Cerebellar cortex (tissue), 1 donor: ENCODE measurements around the gene TMEM63B.

ENCODE experiments used
- DNase-seq: peaks from one replicate; pipeline ENCODE4 v3.0.0-alpha.2; 2015; ENCODE audit warnings: low spot score

The TMEM63B gene

DNA sequence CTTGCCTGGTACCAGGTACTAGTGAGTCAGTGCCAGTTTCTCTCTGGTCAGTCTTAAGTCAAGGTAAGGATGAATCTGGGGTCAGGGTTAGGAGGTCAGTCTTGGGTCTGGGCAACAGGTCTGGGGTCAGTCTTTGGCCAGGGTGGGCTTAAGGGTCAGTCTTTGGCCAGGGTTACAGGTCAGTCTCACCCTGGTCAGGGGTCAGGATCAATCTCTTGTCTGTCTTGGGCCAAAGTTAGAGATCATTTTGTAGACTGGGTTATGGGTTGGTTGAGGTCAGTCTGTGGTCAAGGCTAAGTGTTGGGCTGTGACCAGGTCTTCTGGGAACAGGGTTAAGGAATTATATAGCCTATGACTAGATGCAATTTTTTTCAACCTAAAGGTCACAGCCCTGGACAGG is 18.5 kb downstream of the TMEM63B start:
- DNase-seq = no peak

DNA sequence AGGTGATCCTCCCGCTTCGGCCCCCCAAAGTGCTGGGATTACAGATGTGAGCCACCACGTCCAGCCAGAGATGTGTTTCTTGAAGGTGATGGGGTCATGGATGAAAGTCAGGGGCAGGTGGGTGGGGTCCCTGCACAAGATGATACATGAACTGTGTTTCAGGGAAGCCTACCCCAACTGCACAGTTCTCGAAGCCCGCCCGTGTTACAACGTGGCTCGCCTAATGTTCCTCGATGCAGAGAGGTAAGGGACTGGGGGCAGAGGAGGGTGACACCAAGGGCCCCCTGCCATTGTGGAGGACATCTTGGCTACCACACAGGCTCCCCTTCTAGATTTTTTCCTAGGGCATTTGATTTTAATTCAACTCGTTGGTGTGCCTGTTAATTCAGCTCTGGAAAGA is 19.3 kb downstream of the TMEM63B start:
- DNase-seq = no peak

DNA sequence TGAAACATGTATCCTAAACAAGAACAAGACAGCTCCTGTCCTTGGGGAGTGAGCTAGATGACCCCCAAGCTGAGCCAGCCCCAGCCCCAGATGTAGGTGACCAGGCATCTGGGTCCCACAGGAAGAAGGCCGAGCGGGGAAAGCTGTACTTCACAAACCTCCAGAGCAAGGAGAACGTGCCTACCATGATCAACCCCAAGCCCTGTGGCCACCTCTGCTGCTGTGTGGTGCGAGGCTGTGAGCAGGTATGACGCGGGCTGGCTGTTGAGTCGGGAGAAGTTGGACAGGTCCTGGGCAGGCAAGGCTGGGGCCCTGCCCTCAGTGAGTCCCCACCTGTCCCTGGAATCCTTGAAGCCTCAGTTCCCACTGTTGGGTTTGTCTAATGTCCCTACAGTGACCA is 19.9 kb downstream of the TMEM63B start:
- no peak for DNase-seq

DNA sequence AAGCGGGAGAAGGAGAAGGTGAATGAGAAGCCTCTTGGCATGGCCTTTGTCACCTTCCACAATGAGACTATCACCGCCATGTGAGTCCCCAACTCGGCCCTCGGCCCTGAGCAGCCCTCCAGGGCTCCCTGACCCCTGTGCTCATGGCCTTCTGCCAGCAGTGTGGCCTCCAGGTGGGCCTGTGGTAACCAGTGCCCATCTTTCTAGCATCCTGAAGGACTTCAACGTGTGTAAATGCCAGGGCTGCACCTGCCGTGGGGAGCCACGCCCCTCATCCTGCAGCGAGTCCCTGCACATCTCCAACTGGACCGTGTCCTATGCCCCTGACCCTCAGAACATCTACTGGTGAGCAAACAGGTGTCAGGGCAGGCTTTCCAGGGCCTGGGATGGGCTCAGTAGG is 21.0 kb downstream of the TMEM63B start:
- no peak for DNase-seq

DNA sequence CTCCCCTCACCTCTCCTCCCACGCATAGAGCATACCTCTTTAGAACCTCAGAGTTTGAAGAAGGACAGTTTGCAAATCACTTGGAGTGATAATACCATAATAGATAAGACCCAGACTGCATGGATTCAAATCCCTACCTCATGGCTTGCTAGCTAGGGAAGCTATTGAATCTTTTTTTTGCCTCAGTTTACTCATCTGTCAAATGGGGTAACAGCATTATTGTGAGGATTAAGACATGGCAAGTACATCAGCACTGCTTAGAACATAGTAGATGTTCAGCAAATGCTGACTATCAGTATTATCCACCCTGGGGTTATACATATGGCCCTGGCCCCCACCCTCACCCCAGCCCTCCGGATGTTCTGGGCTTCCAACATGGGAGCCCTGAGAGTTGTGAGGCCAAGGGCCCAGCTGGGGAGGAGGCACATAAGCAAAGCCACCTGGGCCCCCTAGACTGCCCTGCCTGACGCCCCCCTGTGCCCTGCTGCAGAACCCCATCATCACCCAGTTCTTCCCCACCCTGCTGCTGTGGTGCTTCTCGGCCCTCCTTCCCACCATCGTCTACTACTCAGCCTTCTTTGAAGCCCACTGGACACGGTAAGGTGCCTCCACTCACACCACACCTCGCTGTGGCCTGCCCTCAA is 22.1 kb downstream of the TMEM63B start:
- no peak for DNase-seq

DNA sequence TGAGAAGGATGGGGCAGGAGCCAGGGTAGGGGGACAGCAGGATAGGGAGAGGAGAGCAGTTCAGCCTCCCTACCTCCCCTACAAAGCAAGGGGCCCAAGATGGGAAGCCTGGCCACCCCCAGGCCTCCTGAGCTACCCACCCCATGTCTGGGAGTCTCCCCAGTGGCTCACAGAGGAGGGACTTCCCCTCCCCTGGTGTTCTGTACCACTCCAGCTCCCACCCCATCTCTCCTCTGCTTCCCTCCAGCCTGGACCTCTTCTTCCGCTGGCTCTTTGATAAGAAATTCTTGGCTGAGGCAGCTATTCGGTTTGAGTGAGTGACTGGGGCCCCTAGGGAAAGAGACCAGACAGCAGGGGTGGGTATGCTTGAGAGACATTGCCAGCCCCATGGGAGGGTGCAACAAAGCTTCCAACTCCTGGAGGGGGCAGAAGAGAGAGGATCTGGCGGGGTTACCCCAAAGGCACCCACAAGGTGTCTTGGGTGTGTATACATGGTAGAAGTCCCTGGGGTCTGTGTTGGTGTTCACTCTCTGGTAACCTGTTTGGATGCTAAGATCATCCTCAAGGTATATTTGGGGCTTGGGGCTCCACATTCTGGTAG is 23.1 kb downstream of the TMEM63B start:
- DNase-seq = no peak

DNA sequence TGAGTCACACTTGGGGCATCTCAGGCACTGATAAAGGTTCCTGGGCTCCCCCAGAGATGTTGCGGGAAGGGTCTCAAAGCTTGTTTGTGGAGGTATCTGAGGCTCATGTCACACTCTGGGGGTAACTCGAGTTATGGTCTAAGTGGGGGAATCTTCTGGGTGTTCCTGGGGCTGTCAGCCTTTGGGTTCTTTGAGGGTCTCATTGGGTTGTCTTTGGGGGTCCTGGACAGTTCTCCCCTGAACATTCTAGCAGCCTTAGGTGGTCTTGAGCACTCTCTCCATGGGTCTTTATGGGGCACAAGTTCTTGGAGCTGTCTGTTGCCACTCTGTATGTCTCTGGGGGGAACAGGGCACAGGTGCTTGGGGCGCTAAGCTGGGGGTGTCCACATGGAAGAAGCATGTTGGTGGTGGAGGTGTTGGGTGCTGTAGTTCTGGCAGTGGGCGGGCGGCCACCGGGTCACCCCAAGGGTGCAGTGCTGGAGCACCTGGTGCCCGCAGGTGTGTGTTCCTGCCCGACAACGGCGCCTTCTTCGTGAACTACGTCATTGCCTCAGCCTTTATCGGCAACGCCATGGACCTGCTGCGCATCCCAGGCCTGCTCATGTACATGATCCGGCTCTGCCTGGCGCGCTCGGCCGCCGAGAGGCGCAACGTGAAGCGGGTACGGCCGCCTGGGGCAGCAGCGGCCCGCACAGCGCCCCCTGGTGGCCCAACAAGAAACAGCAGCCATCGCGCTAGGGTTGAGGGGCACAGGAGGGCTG is 24.2 kb downstream of the TMEM63B start:
- DNase-seq = peak; percentile 67

DNA sequence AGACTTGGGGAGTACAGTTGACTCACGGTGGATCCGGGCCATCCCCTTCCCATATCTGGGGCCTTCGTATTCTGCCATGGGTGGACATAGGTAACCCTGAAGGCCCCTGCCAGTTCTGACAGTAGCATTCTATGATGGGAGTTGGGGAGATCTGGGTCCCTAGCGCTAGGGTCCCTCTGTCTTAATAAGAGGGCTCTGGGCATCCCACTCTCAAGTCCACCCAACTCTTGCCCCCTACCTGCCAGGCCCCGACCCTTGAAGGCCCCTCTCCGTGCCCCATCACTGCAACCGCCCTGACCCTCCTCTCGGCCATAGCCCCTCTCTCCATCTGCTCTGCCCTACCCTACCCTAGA is 24.7 kb downstream of the TMEM63B start:
- DNase-seq = no peak

DNA sequence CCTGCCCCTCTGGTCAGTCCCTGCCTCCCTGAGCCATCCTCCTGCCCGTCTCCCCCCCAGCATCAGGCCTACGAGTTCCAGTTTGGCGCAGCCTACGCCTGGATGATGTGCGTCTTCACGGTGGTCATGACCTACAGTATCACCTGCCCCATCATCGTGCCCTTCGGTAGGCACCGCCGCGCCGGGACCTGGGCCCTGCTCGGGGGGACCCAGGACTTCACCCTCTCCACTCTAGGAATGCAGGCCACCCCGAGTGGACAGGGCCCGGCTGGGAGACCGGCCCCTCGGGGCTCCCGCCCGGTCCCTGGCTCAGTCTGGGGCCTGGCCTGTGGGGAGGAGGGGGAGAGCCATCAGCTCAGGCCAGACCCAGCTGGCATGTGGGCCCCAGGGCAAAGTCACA is 25.2 kb downstream of the TMEM63B start:
- no peak for DNase-seq

DNA sequence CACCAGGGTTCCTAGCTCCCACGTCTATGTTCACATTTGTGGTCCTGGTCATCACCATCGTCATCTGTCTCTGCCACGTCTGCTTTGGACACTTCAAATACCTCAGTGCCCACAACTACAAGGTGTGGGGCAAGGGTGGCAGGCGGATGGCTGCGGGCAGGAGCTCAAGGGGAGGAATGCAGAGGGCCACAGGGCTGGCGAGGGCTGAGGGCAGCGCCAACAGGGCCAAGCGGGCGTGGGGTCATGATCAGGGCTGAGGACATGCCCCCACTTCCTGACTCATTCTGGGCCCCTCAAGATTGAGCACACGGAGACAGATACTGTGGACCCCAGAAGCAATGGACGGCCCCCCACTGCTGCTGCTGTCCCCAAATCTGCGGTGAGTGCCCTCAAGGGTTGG is 26.7 kb downstream of the TMEM63B start:
- DNase-seq = no peak

DNA sequence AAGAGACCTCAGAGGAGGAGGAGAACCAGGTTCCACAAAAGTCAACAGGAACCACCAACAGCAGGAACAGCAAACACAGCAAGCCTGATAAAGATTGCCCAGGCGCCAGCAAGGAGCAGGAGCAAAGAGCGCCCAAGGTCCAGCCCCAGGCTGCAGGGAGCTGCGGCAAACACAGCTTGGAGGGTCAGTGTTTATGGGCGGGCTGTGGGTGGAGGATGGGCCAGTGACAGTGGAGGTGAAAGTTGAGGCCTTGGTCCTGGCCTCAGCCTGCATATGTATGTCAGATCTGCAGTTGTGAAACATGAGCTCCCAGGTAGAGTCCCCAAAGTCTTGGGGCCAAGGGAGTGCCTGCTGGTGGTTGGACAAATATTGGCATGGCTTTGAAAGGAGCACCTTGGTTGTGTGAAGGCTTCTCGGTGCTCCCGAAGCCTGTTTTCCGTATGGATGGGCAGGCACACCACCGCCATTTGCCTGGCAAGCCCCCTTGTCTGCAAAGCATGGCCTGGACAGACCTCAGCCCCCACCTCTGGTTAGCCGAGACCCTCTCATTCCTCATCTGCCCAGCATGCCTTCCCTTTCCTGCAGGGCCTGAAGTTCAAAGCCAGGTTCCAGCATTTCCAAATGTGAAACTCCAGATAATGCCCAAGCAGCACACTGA is 29.3 kb downstream of the TMEM63B start:
- DNase-seq = no peak

DNA sequence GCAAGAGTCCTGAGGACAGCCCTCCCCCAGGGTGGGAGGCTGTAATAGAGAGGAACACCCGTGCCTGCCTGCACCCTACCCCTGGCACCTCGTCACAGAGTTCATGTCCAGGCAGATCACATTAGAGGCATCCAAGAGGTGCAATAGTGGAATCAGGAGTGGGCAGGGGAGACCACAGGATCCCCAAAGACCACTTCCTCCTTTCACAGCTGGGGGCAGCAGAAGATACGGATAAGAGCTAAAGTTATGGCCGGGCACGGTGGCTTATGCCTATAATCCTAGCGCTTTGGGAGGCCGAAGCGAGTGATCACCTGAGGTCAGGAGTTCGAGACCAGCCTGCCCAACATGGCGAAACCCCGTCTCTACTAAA is 29.8 kb downstream of the TMEM63B start:
- DNase-seq = no peak

DNA sequence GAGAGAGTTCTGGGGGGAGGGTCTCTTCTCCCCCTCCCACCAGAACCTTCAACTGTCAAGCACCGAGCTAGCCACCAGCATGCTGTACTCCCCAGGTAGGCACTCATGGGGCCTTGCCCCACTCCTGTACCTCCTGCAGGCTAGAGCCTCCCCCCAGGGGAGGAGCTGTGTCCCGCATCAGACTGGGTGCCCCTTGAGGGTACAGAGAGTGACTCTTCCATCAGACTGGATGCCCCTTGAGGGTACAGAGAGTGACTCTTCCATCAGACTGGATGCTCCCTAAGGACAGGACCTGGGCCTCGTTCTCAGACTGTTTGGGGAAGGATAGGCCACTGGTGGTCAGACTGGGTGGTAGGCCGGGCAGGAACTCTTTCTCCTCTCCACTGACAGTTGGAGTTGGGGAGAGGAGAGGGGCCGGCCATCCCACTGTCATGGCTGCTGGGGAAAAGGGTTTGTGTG is 31.4 kb downstream of the TMEM63B start, which contains the start of gene CAPN11:
TSS of gene CAPN11 (plus strand) at position 51 of the 459 bp plus-strand sequence. CDS start at position 80, 29 bp downstream.
- DNase-seq = no peak

DNA sequence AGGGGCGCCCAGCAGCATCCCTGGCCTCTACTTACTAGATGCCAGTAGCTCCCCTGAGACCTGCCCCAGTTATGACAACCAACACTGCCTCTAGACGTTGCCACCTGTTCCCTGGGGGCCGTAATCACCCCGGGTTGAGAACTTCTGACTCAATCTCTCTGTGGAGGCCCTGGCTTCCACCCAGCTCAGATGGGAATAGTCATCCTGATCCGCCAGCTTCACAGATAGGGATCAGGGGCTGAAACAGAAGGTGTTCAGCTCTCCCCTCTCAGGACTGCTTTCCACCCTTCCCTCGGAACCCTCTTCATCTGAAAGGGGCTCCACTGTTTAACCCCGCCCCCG is 34.6 kb downstream of the TMEM63B start:
- DNase-seq = no peak

DNA sequence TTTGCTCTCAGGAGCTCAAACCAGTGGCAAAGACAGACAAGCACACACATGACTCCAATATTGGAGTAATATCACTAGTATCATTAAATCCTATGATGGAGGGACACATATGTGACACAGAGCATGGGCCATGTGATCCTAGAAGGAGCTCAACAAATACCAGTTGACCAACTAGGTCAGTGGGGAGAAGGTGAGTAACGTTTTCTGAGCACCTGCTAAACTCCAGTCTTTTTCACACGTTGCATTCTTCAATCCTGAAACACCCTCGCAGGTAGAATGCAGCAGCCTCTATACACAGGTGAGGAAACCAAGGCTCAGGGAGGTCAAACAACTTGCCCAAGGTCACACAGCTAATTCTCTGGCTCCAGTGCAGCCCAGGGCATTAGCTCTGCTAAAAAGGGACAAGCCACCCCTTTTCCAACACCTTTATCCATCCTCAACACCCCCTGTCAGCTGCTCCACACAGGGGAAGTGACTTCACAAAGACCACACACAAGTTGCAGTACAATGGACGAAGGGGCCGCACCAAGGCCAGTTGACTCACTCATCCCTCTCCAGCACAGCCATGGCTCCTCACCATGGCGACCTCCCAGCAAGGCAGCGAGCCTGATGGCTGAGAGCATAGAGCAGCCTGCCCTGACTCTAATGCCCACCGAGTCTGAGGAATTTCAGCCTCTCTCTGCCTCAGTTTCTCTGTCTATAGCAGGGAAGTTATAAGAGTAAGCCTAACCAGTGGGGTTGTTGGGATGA is 35.7 kb downstream of the TMEM63B start:
- DNase-seq = no peak

DNA sequence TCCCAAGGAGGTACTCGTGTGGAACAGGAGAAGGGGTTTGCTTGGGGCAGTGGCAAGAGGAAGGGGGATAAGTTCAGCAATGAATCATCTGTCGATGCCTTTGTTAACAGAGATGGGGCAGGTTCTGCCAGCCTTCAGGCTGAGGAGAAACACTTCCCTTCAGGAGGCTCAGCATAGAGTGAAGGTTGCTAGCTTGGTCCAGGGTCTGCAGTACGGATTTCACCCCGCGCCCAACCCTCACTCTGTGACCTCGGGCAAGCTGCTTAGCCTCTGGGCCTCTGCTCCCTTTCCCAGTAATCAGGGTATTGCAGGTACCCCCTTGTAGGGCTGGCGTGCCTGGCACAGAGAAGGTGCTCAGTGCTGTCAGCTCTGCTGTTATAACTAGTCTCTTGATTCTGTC is 38.8 kb downstream of the TMEM63B start:
- DNase-seq = no peak

DNA sequence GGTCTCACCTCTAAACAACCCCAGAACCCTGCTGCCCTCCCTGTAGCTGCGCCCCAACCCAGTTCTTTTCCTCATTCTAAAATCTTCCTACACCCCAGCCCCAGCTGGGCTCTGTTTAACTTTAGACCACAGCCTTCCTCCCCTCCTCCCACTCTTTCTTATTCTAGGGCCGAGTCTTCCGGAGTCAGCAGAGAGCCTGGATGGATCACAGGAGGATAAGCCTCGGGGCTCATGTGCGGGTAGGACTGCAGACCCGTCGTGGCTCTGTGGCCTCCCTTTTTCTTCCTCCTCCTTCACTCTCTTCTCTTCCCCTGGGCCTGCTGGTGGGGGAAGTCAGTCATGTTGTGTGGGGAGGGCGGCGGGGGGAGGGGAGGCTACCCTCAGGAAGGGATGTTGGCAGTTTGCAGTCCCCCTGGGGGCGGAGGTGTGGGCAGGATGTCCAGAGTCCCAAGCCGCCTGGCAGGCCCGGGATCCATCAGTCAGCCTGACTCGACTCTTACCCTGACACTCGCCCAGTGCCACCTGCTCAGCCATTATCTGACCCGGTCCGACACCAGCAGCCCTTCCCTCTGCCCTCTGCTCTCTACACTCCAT is 39.3 kb downstream of the TMEM63B start:
- DNase-seq = no peak

DNA sequence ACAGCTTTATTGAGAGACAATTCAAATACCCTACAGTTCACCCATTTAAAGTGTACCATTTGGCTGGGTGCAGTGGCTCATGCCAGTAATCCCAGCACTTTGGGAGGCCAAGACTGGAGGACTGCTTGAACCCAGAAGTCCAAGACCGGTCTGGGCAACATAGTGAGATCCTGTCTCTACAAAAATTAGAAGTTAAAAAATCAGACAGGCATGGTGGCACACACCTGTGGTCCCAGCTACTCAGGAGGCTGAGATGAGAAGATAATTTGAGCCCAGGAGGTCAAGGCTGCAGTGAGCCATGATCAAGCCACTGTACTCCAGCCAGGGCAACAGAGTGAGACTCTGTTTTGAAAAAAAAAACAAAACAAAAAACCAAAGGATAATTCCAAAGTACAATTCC is 40.2 kb downstream of the TMEM63B start:
- no peak for DNase-seq

DNA sequence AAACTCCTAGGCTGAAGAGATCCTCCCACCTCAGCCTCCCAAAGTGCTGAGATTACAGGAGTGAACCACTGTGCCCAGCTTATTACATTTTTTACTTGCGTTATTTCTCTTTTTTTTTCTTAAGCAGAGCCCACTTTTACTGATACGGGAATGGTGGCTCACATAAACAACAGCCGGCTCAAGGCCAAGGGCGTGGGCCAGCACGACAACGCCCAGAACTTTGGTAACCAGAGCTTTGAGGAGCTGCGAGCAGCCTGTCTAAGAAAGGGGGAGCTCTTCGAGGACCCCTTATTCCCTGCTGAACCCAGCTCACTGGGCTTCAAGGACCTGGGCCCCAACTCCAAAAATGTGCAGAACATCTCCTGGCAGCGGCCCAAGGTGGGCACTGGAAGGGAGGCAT is 41.8 kb downstream of the TMEM63B start:
- no peak for DNase-seq

DNA sequence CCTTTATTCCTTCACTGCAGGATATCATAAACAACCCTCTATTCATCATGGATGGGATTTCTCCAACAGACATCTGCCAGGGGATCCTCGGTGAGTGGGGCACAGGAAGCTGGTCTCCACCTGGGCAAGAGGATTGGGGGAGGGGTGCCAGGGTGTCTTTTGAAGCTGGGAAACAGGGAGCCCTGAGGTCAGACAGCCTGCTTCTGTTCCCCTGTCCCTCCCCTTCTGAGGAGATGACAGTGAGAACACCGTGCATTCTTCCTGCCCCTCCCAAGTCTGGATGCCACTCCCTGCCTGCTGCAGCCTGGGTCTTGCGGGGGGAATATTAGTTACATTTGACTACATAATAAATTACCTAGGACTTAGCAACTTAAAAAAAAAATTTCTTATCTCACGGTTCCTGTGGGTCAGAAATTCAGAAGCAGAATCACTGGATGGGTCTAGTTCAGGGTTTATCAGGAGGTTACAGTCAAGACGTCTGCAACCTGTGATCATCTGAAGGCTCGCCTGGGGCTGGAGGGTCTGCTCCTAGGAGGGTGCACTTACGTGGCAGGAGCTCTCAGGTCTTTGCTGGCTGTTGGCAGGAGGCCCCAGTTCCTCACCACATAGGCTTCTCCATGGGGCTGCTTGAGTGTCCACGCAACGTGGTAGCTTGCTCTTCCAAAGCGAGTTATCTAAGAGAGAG is 42.7 kb downstream of the TMEM63B start:
- no peak for DNase-seq

DNA sequence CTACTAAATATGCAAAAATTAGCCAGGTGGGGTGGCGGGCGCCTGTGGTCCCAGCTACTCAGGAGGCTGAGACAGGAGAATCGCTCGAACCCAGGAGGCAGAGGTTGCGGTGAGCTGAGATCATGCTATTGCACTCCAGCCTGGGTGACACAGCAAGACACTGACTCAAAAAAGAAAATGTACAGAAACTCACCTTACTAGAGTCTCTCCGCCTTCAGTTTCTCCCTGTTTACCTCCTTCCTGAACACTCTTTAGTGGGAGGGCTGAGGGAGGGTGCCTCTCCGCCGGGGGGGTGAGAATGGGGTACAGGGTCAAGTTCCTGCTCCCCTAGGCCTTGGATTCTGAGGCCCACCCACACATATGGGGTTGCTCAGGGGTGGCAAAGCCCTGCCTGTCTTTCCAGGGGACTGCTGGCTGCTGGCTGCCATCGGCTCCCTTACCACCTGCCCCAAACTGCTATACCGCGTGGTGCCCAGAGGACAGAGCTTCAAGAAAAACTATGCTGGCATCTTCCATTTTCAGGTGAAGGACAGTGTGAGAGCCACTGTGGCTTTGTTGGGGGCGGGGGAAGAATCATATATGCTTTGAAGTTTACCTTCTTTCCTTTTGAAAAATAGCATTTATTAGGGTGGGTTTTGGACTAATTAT is 44.7 kb downstream of the TMEM63B start:
- no peak for DNase-seq
